ENCODE measurements around the gene FEV. TPM values are rescaled to one million over a fixed set of nuclear protein-coding genes. Genes with fewer than 3 reads are reported as not detected.

Gene FEV
- polyA plus RNA-seq, 1 donor from 2014 or later, result not detected

- H4K20me1 ChIP-seq (ENCODE audit: insufficient read depth), result no peaks in the 10 kb centered on the region
- H3K27me3 ChIP-seq (ENCODE audit: insufficient read depth, low read depth, low read length), result no peaks in the 10 kb centered on the region
- no peak overlapping the region for H3K9ac ChIP-seq (ENCODE audit: low read length)
- no peaks in the 10 kb centered on the region for H3K79me2 ChIP-seq (replicated peaks; ENCODE audit: insufficient read depth, low read length)
- no peak overlapping the region for H3K27ac ChIP-seq (ENCODE audit: low read length)
- H3K9me2 ChIP-seq (ENCODE audit: insufficient read depth, low read length), result no peaks in the 10 kb centered on the region
- H3K9me3 ChIP-seq (ENCODE audit: low read length), result no peaks in the 10 kb centered on the region
- TF ChIP-seq TAF1 (IDR thresholded peaks at IDR 0.05; ENCODE audit: low read depth), result no peak
- no peak for TF ChIP-seq EZH2 (IDR thresholded peaks at IDR 0.05; ENCODE audit: borderline replicate concordance, insufficient read depth, low read length, poor library complexity, severe bottlenecking)
- no peak for TF ChIP-seq RAD21 (conservative IDR thresholded peaks at IDR 0.05)
- TF ChIP-seq MXI1 (conservative IDR thresholded peaks at IDR 0.05; ENCODE audit: poor library complexity, severe bottlenecking), result no peak
- TF ChIP-seq EP300 (conservative IDR thresholded peaks at IDR 0.05; ENCODE audit: poor library complexity, severe bottlenecking), result no peak
- TF ChIP-seq POLR2AphosphoS5 (IDR thresholded peaks at IDR 0.05), result no peak
- no peak for TF ChIP-seq SMC3 (conservative IDR thresholded peaks at IDR 0.05; ENCODE audit: poor library complexity)
- no peak for TF ChIP-seq REST (IDR thresholded peaks at IDR 0.05; ENCODE audit: borderline replicate concordance)
- no peak for TF ChIP-seq CTCF (IDR thresholded peaks at IDR 0.05; ENCODE audit: poor library complexity, severe bottlenecking)
- no peak overlapping the region for H2AFZ ChIP-seq (ENCODE audit: low read depth, low read length)
- H3K4me2 ChIP-seq (ENCODE audit: low read length), result no peak overlapping the region
- no peaks in the 10 kb centered on the region for H3F3A ChIP-seq (ENCODE audit: insufficient read depth, low read length, poor library complexity, severe bottlenecking)
- no peaks in the 10 kb centered on the region for H3K36me3 ChIP-seq (ENCODE audit: insufficient read depth, low read length)
- no peak overlapping the region for H3K4me3 ChIP-seq (ENCODE audit: low read length)
Observed at GRCh38 chr2:219028141-219028540, 43.2 kb upstream of the FEV start.

GRCh38 chr2:219027511-219028055 is 42.6 kb upstream of the FEV start:
- Histone ChIP-seq H3K4me2 (ENCODE audit: low read length) (no peak overlapping the region), H2AFZ (ENCODE audit: low read depth, low read length) (no peak overlapping the region), H3K4me3 (ENCODE audit: low read length) (no peak overlapping the region), H4K20me1 (ENCODE audit: insufficient read depth) (no peaks in the 10 kb centered on the region), H3K9me3 (ENCODE audit: low read length) (no peaks in the 10 kb centered on the region), H3K9me2 (ENCODE audit: insufficient read depth, low read length) (no peaks in the 10 kb centered on the region), H3K36me3 (ENCODE audit: insufficient read depth, low read length) (no peaks in the 10 kb centered on the region), H3K27ac (ENCODE audit: low read length) (no peak overlapping the region), H3F3A (ENCODE audit: insufficient read depth, low read length, poor library complexity, severe bottlenecking) (no peaks in the 10 kb centered on the region), H3K9ac (ENCODE audit: low read length) (no peak overlapping the region), H3K79me2 (replicated peaks; ENCODE audit: insufficient read depth, low read length) (no peaks in the 10 kb centered on the region), H3K27me3 (ENCODE audit: insufficient read depth, low read depth, low read length) (no peaks in the 10 kb centered on the region)
- no peak for TF ChIP-seq TAF1 (IDR thresholded peaks at IDR 0.05; ENCODE audit: low read depth)
- no peak for TF ChIP-seq POLR2AphosphoS5 (IDR thresholded peaks at IDR 0.05)
- no peak for TF ChIP-seq MXI1 (conservative IDR thresholded peaks at IDR 0.05; ENCODE audit: poor library complexity, severe bottlenecking)
- TF ChIP-seq EP300 (conservative IDR thresholded peaks at IDR 0.05; ENCODE audit: poor library complexity, severe bottlenecking), result no peak
